Retina (tissue), 1 donor: ENCODE data around the gene TTC3.
"Not testable (repeated sequence)": the region's sequence is repeated elsewhere in the genome, so short reads cannot be mapped to it uniquely, and the experiment has no call there.

Source experiments
- DNase-seq: peaks from one replicate; pipeline ENCODE4 v3.0.0-alpha.2; 2016

The TTC3 gene

DNA sequence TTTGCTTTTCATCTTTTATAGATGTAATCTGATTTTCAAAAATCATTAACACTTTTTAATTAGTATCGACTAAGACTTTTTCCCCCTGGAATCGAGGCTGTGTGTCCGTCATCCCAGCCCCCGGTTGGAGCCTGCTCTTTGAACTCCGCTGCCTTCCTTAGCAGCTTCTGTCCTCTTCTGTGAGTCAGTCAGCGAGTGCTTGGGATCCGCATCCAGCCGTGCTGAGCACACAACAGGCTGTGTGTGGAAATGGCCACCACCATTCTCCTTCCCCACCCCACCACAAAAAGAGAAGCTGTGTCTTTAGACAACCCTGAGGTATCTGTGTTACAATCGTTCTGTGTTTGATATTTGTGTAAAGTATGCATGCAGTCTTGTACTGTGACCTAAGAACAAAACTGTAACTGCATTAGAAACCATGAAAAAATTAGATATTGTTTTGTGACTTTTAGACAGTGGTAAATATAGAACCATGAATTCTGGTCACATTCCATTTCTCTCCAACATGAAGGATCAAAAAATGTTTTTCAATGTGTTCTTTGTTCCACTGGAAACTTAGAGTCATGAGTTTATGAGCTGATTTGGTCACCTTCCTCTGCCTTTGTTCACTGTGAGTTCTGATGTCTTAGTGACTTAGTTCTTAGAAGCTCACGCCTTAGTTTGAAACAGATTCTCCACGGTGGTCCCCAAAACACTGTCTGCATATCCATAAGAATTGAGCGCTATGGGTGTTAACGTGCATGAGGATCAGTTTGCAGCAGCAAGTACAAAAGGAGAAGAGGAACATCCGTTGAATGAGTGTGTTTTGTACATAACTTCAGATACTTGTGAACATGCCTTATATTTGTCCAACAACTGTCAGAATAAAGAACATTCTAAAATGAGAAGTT, 129.4 kb downstream of the TTC3 start:
- DNase-seq: no peak

- no peak for DNase-seq
Observed at GRCh38 chr21:37204580-37204979, 131.5 kb downstream of the TTC3 start.

GRCh38 chr21:37206496-37206895, 133.4 kb downstream of the TTC3 start:
- DNase-seq: no peak

DNA sequence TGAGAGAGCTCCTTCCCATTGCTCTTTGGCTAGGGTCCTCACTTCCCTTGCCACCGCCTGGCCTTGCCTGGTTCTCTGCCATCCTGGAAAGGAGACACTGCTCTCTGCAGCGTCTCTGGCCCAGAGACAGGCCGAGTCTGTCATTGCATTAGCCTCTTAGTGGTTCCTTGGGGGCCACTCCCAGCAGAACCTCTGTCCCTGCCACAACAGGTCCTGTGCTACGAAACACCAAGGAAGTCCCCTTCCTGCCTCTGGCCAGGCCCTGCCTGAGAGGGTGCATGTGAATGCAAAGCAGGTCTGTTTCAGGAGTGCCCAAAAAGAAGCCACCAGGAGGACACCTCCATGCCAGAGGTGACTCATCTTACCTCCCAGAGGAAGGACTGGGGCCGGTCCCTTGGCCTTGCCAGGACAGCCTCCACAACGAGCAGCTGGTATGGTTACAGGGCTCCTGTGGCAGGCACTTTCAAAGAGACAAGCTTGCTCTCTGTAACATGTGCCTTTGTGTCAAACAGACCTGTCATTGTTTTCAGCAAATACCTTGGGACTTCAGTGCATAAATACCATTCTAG, 134.5 kb downstream of the TTC3 start:
- peak; percentile 19 for DNase-seq

GRCh38 chr21:37208056-37208721, 135.1 kb downstream of the TTC3 start:
- DNase-seq: peak; percentile 44

DNA sequence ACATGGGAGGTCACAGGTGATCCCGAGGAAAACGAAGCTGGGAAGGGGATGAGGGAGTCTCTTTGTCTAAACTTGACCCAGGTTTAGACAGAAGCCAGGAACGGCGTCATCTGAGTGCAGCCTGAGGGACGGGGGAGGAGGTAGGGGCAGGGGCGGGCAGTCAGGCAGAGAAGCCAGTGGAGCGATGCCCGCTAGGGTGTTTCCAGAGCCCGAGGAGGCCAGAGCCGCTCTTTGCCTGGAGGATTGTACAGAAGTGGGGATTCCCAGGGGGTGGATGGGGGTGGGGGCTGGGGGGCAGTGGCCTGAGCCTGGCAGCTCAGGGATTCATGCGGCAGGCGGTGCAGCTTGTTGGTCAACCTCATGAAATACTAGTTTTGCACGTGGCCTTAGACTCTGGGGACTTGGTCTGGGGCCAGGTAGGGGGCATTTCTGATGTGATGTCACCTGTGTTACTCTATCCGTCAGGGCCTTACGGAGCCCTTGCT, 135.7 kb downstream of the TTC3 start:
- no peak for DNase-seq

- no peak for DNase-seq
Observed at GRCh38 chr21:37210130-37210529, 137.1 kb downstream of the TTC3 start.

DNA sequence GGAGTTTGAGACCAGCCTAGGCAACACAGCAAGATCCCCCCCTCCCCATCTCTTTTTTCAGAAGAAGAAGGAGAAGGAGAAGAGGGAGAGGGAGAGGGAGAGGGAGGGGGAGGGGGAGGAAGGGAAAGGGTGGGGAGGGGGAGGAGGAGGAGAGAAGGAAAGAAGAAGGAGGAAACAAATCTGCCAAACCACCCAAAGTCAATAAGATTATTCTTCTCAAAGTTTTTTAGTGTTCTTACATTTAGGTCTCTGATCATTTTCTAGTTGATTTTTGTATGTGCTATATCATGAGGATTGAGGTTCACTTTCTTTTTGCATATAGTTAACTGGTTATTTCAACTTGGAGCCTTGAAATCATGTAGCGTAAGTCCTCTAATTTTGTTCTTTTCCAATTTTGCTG, 137.7 kb downstream of the TTC3 start:
- DNase-seq: no peak

DNA sequence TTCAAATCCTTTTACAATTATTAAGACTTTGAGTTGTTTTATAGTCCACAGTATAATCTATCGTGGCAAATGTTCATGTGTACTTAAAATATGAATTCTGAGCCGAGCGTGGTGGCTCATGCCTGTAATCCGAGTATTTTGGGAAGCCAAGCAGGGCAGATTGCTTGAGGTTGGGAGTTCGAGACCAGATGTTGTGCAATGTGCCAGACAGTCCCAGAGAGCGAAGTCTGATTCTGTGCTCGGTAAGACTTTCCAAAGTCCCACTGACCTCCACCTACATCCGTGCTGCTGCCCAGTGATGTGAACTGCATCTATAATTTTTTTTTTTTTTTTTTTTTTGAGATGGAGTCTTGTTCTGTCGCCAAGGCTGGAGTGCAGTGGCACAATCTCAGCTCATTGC, 141.9 kb downstream of the TTC3 start:
- DNase-seq: no peak

DNA sequence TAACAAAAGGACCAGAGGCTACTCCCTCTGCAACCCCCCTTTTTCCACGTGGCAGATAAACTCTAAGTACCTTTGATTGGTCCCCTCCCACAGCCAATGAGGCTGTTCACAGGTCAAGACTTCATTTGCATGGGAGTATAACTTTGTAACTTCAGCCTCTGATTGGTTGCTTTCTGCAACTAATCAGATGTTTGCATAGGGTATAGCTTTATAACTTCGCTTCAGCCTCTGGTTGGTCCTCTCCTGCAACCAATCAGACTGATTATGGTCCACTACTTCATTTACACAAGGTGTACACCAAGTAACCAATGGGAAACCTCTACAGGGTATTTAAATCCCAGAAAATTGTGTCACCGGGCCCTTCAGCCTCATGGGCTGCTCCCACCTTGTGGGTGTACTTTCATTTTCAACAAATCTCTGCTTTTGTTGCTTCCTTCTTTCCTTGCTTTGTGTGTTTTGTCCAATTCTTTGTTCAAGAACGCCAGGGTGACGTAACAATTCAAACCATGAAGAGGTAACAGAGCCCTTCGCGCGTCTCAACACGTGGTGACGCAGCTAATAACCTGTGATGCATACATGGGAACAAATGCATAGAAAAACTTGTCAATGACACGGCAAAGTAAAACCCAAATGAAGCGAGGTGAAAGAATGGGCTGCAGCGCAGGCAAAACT, 146.8 kb downstream of the TTC3 start:
- peak; percentile 20 for DNase-seq

GRCh38 chr21:37220433-37220980, 147.5 kb downstream of the TTC3 start:
- no peak for DNase-seq

DNA sequence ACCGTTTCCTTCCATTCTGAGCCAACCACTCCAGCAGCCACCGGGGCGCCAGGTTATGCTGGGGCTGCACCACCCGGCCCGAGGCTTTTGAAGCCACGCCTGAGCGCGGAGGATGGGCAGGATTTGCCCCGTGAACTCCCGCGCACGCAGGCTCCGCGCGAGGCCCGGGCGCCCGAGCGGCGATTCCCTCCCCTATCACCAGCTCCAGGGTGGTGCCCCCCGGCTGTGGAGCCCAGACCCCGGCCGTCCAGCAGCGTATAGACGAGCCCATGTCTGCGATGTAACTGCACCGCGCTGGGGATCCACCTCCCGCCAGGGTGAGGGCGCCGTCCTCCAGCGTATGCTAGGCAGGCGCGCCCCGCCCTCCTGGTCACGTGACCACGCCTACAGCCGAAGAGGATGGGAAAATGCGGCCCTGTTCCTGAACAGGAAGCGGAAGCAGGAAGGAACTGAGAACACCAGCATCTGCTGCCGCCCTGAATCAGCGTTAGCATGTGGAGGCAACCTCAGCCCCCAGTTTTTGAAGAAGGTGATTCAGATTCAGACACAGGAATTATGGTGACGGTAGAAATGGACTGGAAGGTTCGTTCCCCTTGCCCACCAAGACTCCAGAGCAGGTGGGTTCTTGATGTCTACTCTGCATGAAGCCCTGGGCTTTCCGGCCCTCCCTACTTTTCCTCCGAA, 148.1 kb downstream of the TTC3 start:
- peak; percentile 96 for DNase-seq

- not testable (repeated sequence) for DNase-seq
Observed at GRCh38 chr21:37222248-37222647, 149.2 kb downstream of the TTC3 start.

GRCh38 chr21:37223804-37224345, 150.8 kb downstream of the TTC3 start:
- DNase-seq: no peak

- DNase-seq: no peak
Observed at GRCh38 chr21:37224861-37225839, 152.1 kb downstream of the TTC3 start.

GRCh38 chr21:37226041-37226920, 153.2 kb downstream of the TTC3 start:
- no peak for DNase-seq

DNA sequence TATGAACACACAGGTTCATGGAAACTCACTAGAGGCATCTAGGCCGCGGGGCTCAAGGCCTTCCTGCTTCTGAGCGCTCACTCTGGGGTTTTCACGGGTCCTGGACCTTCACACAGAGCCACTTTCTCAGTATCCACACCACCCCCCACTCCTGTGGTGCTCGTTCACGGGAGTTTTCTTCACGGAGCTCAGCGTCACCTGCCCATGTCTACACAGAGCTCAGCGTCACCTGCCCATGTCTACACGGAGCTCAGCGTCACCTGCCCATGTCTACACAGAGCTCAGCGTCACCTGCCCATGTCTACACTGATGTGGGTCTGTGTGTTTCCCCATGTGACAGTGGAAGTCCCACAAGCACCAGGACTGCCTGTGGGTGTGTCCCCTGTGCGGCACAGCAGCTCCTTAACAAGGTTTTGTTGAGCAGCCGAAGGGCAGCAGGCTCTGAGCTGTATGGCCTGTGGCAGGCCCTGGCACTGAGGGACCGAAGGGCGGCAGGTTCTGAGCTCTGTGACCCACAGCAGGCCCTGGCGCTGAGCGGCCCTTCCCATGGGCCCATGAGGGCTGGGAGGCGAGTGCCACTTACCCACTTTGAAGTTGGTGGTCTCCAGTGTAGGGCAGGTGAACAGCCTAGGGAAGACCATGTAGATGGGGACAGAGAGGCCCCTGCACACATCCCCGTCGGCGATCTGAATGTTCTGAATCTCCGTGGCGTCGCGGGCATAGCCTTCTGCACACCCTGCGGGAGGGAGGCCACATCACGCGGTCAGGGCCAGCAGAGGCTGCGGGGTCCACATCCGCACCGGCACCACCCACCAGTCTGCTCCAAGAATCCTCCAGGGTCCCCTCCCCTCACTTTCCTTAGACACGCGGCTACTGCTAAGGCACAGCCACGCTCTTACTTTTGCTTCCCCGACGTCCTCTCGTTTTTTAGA, 154.3 kb downstream of the TTC3 start:
- DNase-seq: no peak

DNA sequence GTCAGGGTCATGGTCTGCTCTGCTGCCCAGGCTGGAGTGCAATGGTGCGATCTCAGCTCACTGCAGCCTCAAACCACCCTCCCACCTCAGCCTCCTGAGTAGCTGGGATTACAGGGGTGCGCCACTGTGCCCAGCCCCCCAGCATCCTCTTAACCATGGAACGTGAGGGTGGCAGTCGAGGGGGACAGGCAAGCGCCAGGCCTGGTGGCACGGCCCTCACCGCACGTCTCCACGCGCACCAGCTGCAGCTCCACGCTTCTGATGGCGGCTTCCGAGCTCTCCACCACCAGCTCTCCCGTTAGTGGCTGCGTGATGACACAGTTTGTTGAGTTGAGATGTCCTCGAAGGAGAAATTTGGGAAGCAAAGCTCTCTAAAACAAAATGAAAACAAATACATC, 154.9 kb downstream of the TTC3 start:
- no peak for DNase-seq
